Activated T-helper 1 cell treated with anti-CD3 and anti-CD28 coated beads, Interleukin-2, amount 50 U/mL, for 16 hours (primary cell): ENCODE measurements around the gene KCNF1.

Experiments
- DNase-seq, 2 donors: peaks; one replicate each; pipeline ENCODE4 v3.0.0-alpha.2; 2020; ENCODE audit warnings: low read depth in 1 of 2, low spot score in 1 of 2

KCNF1 gene

GRCh38 chr2:10901160-10901939, 10.4 kb upstream of the KCNF1 start:
- DNase-seq = no peak

GRCh38 chr2:10903861-10904210, 7.9 kb upstream of the KCNF1 start:
- DNase-seq = no peak

- DNase-seq = no peak
These were observed 7.3 kb upstream of the KCNF1 start for GRCh38 chr2:10904455-10904854.

GRCh38 chr2:10905006-10905861, 6.5 kb upstream of the KCNF1 start:
- DNase-seq = no peak

- no peak for DNase-seq
These were observed 5.9 kb upstream of the KCNF1 start for GRCh38 chr2:10905862-10906143.

GRCh38 chr2:10906926-10907625, 4.7 kb upstream of the KCNF1 start:
- no peak for DNase-seq

GRCh38 chr2:10908195-10908594, 3.5 kb upstream of the KCNF1 start:
- no peak for DNase-seq

- no peak for DNase-seq
These were observed 2.4 kb upstream of the KCNF1 start for GRCh38 chr2:10909050-10909995.

GRCh38 chr2:10909996-10910341, 1.8 kb upstream of the KCNF1 start:
- no peak for DNase-seq

GRCh38 chr2:10910625-10911024, 1.1 kb upstream of the KCNF1 start:
- DNase-seq = no peak

GRCh38 chr2:10912076-10912731, 470 bp downstream of the KCNF1 start:
- DNase-seq = no peak

GRCh38 chr2:10912796-10913455, 1.2 kb downstream of the KCNF1 start:
- DNase-seq = no peak

- no peak for DNase-seq
These were observed 2.0 kb downstream of the KCNF1 start for GRCh38 chr2:10913501-10914271.

GRCh38 chr2:10914272-10914693, 2.5 kb downstream of the KCNF1 start:
- no peak for DNase-seq

- DNase-seq = no peak
These were observed 3.5 kb downstream of the KCNF1 start for GRCh38 chr2:10915236-10915635.

GRCh38 chr2:10915731-10916276, 4.1 kb downstream of the KCNF1 start:
- no peak for DNase-seq

- no peak for DNase-seq
These were observed 5.2 kb downstream of the KCNF1 start for GRCh38 chr2:10916953-10917352.

GRCh38 chr2:10917927-10918326, 6.2 kb downstream of the KCNF1 start:
- no peak for DNase-seq
